Measurements from ENCODE around the gene TSPAN5.
"Not testable (repeated sequence)": the region's sequence is repeated elsewhere in the genome, so short reads cannot be mapped to it uniquely, and the experiment has no call there.

The TSPAN5 gene

DNA sequence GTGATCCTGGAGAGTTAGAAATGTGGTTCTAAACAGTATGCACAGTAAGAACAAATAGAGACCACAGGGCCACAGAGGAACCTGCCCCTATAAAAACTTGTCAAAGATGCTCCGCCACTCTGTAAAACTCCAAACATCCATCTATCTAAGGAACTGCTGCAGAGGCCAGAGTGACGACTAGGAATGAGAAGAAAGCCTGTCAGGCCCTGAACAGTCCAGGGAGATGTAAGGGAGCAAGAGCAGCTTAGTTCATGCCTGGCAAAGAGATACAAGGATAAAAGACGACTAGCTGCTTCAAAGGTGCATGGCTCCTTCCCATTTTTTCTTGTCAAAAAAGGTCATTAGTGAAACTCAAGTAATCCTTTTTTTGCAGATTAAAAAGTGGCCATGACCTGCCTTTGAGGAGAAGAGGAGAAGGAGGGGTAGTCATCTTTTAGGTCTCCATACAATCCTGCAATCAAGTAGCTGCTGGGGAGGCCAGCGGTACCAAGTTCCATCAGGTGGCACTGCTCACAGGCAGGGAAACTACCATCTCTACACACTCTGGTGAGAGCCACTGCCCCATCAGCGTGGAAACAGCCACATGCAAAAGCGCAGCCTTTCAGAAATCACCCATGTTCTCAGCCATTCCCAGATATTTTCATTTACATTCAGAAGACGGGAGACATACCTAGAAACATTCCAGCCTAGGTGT, 162.1 kb downstream of the TSPAN5 start:
- no peak for DNase-seq (ENCODE audit: low spot score)

DNA sequence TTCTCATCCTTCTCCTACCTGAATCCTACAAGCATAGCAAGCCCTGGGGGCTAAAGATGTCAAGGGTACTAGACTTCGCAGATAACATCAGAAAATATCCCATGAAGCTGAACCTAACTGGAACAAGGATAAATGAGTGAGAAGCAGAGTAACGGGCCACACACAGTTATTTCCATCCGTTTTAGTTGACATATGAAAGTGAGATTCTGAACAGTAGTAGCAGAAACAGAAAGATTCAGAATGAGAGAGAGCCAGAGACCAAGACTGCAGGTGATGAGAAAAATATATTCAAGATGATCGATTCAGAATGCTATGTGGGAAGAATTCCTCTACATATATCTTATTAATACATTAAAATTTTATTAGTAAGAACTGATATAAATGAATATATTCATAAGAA, 165.1 kb downstream of the TSPAN5 start:
- no peak for DNase-seq (ENCODE audit: low spot score)

DNA sequence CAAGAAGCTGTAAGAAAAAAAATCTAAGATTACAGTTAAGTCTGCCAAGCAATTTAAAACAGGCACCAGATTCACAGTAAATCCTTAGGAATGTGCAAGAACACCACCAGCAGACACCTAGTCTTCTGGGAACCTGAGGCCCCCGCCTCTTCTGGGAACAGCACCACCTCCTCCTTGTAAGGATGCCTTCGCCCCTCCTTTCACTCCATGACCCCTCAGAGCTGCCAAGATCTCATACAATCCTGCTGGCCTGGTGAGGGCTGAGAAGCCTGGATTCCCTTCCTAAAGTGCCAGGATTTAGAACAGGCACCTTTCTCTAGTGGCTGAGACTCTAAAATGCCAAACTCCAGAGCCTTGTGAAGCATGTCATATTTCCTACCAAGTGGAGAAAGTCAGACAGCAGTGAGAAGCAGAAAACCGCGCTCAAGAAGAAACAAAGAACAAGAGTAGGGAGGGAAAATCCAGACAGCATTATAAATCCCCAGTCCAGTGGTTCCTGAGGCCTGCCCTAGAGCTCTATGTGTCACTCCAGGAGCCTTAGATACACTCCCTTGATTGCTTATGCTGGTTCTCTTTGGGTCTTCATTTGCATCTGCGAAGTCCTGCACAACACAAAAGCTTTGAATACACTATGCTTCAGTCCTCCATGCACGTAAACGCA, 166.4 kb downstream of the TSPAN5 start:
- no peak for DNase-seq (ENCODE audit: low spot score)

DNA sequence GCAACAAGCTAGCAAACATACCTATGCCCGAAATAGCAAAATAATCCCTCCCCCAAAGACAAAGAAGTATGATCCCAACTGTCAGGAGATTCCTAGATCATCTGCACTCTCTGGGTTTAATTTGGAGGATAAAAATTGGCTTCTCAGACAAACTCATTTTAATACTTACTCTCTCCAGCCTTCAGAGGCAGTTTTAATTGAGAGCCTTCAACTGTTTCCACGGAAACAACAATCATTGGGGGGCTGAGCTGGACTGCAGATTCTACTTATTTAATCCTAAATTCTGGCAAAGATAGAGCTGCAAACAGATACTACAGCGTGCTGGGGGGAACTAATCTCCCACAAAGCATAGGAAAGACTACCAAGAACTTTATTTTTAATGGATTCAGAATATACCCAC, 168.2 kb downstream of the TSPAN5 start:
- DNase-seq (ENCODE audit: low spot score), result no peak

DNA sequence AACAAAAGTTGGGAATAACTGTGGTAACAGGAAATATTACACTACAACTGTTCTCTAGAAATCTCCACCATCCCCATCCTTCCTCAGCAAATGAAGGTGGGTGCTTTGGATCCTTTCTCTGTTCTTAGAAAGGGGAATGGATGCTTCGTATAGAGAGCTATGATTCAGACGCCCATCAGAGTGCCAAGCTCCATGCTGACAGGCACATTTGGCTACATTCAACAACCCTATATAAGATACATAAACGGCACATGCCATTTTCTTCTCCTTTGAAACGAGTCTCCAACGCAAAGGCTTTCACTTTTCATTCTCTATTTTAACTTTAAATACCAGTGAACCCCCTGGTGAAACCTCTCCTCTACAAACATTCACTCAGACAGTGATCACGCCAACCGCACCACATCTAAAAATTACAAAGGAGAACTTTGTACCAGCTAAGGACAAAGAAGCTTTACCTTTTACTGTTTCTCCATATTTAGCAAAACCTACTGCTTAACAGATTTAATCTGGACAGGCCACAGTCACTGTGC, 172.5 kb downstream of the TSPAN5 start:
- no peak for DNase-seq (ENCODE audit: low spot score)

DNA sequence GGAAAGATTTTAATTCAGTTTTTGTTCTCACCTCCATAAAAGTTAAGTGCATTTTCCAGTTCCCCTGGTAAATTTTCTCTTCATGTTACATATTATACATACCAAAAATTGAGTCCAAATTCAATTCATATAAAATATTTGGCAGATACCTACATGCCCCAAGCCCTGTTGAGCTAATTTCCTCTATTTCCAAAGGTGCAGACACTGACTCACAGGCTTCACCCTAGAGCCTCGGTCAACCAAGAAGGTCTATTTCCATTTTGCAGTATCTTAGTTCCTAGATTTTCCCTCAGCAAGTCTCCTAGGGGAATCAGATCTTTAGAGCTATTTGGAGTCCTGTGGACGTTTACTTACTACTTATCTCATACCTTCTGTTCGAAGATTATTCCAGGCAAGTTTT, 174.4 kb downstream of the TSPAN5 start:
- DNase-seq (ENCODE audit: low spot score), result no peak

DNA sequence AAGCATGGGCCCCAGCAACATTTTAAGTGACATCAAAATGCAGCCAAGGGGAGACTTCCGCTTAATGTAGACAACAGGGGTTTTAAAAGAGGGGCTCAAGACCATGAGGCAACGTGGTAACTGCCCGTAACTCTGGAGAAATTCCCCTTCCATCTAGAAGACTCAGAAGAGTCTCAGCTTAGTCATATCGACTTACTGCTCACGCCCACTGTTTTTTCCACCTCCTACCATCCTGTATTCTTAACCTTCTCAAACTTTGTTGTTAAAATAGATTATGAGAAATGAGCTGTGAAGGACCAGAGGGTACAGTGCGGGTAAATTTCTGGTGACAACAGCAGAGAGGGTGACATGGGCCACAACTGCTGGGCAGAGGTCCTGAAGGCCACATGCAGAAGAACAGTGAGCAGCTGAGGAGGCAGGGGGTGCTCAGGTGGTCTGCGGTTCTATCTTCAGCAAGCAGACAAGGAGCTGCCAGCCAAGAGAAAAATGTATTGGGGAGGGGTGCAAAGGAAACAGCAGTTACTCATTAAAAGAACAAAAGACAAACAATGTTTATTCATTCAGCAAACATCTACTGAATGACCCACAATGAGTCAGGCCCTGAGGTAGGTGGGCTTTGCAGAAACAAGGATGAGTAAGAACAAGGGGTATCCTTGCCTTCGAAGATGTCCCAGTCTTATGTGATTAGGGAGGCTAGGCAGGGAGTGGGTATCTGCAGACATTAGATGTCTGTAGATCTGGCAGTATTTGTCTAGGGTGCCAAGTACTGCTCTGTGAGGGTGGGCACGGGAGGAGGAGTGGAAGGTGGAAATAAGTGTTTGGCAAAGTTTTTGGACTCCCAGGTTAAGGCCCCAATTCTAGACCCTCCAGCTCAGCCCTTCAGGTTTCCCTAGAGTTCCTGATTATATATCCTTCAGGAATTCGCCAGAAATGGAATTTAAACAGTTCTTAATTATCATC, 175.3 kb downstream of the TSPAN5 start:
- no peak for DNase-seq (ENCODE audit: low spot score)

DNA sequence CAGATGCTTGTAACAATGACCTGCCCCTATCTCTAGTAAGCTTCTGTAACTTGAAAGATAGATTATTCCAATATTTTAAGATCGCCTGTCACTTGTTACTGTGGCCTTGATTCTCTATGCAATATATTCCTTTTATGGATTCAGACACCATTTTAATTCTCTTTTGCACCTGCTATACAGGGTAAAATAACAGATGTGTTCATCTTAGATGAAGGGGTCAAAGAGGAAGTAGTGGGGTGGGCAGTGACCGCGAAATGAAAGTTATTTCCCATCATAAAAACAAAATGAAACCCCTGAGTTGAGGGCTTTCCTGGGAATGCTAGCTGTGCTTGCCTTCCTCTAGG, 175.9 kb downstream of the TSPAN5 start:
- DNase-seq (ENCODE audit: low spot score), result no peak

DNA sequence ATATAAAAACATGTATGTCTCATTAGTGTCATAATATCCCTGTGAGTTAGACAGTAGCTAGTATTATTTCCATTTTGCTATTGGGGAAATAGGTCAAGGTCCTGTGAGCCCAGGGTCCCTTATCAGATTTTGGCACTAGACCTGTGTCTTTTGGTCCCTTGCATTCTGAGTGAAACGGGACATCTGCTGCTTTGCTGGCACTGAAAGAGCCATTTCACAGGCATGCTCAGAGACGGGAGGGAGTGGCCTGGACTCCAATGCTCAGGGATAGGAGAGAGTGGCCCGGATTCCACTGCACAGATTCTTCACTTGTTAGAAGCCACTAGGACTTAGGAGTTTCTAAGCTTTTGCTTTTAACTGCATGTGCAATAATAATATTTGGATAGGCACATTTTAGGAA, 177.2 kb downstream of the TSPAN5 start:
- DNase-seq (ENCODE audit: low spot score), result no peak

DNA sequence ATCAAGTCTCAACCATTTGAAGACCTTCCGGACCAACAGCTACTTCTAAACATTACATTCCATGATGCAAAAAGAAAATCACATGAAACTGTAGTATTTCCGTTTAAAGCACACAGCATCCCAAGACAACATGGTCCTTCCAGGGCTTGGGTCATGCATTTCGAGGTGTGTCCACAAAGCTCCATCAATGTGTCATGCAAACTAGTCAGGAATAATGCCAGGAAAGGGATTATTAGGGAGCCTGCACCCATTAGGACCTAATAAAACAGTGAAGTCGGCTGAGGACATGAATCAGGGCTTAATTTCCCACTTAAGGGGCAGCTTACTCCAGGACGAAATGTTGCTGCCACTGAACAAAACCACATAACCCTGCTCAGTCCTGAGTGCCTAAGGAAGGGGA, 177.9 kb downstream of the TSPAN5 start:
- DNase-seq (ENCODE audit: low spot score), result no peak

DNA sequence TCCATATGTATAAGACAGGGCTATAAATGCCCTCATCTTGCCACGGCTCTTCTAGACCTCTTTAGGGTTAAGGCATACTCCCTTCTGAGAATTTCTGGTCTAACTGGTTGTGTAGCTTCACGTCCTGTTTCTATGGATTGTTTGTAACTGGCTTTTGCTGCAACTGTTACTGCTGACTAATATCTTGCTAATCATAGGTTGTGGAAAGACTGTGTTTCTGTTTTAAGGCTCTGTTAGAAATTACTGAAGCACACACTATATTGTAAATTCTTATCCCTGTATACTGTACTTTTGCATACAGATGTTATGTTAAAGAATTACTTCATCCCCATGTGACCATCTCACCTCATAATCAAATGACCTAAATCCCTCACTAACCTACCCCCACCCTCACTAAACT, 178.8 kb downstream of the TSPAN5 start:
- DNase-seq (ENCODE audit: low spot score), result not testable (repeated sequence)

DNA sequence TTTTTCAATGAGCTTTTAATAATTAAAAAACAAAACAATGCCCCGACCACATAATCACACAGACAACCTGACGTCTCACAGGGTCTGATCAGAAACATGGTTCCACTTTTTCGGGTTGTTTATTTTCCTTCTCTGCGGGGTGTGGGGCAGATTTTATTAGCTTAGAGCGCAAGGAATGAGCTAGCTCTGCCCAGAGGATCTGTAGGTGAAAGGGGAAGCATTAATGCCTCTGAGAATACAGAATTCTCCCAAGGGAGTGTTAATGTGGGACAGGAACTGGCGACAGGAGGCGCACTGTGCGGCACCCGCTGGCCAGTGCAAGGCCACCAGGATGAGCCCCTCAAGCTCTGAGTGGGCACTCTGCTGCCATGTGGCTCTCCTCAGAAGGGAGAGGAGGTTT, 181.5 kb downstream of the TSPAN5 start:
- no peak for DNase-seq (ENCODE audit: low spot score)

DNA sequence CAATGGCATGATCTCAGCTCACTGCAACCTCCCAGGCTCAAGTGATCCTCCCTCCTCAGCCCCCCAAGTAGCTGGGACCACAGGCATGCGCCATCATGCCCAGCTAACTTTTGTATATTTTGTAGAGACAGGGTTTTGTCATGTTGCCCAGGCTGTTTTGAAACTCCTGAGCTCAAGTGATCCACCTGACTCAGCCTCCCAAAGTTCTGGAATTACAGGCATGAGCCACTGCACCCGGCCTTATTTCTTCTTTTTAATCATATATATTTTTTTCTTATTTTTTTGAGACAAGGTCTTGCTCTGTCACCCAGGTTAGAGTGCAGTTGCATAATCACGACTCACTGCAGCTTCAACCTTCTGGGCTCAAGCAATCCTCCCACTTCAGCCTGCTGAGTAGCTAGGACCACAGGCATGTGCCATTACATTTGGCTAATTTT, 184.0 kb downstream of the TSPAN5 start:
- DNase-seq (ENCODE audit: low spot score), result no peak

DNA sequence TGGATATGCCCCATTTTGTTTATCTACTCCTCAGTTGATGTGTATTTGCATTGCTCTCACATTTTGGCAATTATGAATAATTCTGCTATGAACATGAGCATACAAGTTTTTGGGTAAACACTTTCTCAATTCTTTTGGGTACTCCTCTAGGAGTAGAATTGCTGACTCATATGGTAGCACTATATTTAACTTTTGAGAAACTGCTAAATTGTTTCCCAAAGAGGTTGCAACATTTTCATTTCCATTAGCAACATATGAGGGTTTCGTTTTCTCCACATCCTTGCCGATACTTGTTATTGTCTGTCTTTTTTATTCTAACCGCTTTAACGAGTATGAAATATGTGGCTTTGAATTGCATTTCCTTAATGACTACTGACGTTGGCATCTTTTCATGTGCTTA, 185.4 kb downstream of the TSPAN5 start:
- DNase-seq (ENCODE audit: low spot score), result no peak

DNA sequence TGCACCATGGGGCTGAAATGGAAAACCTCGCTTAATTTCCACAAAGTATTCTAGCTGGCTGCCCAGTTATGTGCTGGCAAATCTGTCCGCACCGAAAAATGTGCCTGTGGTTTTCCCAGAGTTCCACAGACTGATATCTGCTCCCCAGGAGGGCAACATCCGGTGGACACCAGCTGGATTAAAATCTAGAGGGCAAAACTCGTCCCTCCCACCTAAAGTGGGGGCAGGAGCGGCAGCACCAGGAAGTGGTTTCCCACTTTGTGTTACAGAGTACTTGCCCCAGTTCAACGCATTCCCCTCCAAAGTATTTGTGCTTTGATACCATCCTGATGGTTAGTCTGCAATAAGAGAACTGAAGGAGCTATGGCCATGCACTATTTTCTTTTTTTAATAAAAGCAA, 187.6 kb downstream of the TSPAN5 start:
- no peak for DNase-seq (ENCODE audit: low spot score)

DNA sequence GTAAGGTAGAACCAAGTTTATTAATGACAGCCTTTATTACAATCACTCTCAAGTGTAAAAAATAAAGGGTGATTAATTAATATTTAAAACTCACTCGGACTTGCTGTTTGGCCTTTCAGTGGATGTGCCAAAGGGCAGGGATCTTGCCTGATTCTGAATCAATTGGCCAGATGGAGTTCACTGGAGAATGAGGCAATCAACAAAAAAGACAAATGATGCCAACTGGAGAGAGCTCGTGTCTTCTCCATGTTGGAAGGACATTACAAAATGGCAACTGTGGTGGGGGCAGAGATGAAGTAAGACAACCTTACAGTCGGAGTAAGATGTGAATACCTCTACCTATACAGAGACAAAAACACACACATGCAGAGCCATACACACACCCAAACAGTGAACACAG, 188.0 kb downstream of the TSPAN5 start:
- DNase-seq (ENCODE audit: low spot score), result no peak

DNA sequence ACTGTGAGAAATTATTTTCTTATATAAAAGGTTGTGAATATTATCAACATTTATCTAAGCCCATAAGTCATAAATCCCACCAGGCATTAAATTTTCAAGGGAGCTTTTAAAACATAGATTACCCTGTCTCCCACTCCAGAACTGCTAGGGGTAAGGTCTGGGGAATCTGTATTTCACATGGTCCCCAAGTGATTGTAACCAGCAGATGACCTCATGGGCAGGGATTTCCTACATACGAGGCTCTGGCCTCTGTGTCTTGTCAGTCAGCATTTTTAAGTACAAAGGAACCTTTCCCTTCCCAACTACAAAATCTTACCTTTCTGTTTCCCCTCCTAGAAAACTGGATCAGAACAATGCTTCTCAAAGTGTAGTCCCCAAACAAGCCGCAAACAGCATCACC, 188.6 kb downstream of the TSPAN5 start:
- DNase-seq (ENCODE audit: low spot score), result no peak

DNA sequence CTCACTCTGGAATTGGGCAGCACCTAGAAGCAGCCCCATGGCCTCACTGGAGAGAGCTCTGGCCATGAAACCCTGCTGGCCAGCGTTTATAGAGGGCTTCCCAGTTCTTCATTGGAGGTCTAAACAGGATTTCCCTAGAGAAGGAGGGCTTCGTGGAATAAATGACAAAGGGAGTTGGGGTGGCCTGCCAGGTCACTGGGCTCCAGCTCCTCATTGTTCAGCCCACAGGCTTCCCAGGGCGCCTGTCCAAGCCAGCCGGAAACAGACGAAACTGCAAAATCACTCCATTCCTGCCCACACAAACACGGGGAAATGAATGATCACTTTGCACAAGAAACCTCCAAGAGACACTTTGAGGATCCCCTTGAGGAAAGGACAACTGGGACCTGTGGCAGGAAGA, 189.7 kb downstream of the TSPAN5 start:
- DNase-seq (ENCODE audit: low spot score), result no peak

DNA sequence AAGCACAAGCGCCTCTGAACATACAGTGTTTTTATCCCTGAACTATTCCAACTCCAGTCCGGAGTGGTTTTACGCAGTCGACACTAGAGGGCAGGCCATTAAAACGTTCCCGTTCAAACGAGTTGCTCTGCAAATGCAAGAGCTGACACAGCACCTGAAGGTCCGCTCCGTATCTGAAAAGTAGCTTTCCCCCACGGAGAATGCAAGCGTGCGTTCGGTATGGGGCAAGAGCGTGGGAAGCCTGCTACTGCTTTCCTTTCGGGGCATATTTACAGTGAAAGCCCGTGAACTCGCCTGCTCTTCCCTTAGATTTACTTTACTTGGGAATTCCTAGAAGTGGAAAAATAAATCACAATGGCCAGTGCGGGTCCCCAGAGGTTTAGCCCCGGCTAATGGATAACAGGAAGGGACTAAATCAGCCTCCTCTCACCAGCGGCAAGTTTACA, 190.8 kb downstream of the TSPAN5 start:
- DNase-seq (ENCODE audit: low spot score), result peak; percentile 78

DNA sequence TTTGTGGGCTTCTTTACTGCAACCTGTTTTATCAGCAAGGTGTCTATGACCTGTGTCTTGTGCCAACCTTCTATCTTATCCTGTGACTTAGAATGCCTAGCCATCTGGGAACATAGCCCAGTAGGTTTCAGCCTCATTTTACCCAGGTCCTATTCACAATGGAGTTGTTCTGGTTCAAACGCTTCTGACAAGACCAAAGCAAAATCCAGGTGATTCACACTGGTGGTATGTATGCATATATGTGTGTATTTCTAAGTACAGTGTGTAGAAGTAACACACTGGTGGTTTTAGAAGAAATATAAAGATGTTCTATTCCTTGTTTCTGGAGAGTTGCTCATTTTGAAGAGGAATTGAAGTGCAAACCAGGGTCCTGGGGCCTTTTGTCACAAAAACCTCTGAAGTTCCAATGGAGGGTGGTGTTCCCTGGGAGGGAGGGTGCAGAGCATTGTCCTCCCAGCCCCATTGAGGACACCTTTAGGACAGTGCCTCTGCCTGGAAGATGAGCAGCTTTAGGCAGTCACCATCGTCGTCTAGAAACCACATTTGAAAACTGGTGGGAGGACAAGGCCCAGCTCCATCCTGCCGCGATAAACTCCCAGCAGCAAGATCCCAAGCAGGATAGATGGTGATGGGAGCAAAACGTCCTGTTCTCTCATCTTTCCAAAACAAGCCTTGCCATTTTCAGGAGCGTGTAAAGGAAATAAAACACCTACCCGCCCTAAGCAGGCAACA, 191.4 kb downstream of the TSPAN5 start:
- DNase-seq (ENCODE audit: low spot score), result no peak

DNA sequence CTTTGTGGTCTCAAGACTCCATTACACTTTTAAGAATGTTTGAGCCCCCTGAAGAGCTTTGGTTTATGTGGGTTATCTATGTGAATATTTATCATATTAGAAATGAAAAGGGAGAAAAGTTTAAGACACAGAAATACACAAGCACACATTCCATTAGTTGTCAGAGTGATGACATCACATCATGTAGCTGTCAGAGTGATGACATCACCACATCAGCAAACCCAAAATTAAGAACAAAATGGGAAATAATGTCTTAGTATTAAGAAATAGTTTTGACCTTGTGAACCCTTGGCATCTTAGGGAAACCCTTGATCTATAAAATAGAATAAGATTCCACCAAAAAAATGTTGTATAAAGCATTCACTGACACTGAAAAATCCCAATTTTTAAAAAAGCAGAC, 195.9 kb downstream of the TSPAN5 start:
- DNase-seq (ENCODE audit: low spot score), result no peak

Data from CD4-positive, alpha-beta T cell treated with Interleukin-6 at 100 ng/mL for 8 hours (primary cell).